ENCODE results near the gene TRPM5.

GRCh38 chr11:2395856-2396255 lies 48.5 kb downstream of the TRPM5 start:
- TF ChIP-seq, protein P1, sequence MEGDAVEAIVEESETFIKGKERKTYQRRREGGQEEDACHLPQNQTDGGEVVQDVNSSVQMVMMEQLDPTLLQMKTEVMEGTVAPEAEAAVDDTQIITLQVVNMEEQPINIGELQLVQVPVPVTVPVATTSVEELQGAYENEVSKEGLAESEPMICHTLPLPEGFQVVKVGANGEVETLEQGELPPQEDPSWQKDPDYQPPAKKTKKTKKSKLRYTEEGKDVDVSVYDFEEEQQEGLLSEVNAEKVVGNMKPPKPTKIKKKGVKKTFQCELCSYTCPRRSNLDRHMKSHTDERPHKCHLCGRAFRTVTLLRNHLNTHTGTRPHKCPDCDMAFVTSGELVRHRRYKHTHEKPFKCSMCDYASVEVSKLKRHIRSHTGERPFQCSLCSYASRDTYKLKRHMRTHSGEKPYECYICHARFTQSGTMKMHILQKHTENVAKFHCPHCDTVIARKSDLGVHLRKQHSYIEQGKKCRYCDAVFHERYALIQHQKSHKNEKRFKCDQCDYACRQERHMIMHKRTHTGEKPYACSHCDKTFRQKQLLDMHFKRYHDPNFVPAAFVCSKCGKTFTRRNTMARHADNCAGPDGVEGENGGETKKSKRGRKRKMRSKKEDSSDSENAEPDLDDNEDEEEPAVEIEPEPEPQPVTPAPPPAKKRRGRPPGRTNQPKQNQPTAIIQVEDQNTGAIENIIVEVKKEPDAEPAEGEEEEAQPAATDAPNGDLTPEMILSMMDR (conservative IDR thresholded peaks at IDR 0.05; ENCODE audit: low read depth, low read length) = no peak
- TF ChIP-seq POLR2A (IDR thresholded peaks at IDR 0.05; ENCODE audit: low read depth, low read length) (no peak), RAD21 (IDR thresholded peaks at IDR 0.05; ENCODE audit: low read length) (no peak), NFE2L2 (IDR thresholded peaks at IDR 0.05; ENCODE audit: low read depth, low read length) (no peak), RCOR1 (IDR thresholded peaks at IDR 0.05; ENCODE audit: insufficient replicate concordance, low read length) (no peak), CEBPB (IDR thresholded peaks at IDR 0.05; ENCODE audit: low read depth, low read length) (no peak), MXI1 (IDR thresholded peaks at IDR 0.05; ENCODE audit: borderline replicate concordance, low read depth, low read length) (no peak), CHD1 (IDR thresholded peaks at IDR 0.05; ENCODE audit: low read depth, low read length) (no peak), RFX5 (IDR thresholded peaks at IDR 0.05; ENCODE audit: low read depth, low read length) (no peak)
- TF ChIP-seq, protein P2, sequence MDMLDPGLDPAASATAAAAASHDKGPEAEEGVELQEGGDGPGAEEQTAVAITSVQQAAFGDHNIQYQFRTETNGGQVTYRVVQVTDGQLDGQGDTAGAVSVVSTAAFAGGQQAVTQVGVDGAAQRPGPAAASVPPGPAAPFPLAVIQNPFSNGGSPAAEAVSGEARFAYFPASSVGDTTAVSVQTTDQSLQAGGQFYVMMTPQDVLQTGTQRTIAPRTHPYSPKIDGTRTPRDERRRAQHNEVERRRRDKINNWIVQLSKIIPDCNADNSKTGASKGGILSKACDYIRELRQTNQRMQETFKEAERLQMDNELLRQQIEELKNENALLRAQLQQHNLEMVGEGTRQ (IDR thresholded peaks at IDR 0.05; ENCODE audit: low read depth, low read length) = no peak
